Lung (tissue), 12 donors: ENCODE data around the gene COL15A1. TPM values are rescaled to one million over a fixed set of nuclear protein-coding genes. Genes with fewer than 3 reads are reported as not detected.
A peak's percentile ranks its signal among the peaks of the same experiment; 100 is the strongest.

Experiments used
- ATAC-seq: fragments of 200-7000 bp; cut with Tn5 transposase; one replicate; pipeline ENCODE4 v1.9.1; 2020; ENCODE audit warnings: moderate number of reproducible peaks; ENCODE audit not compliant: insufficient read depth, low FRiP score
- DNase-seq, 3 donors: peaks; one replicate each; pipeline ENCODE4 v3.0.0-alpha.2; 2013 to 2017
- H3K27ac ChIP-seq, 2 donors: one replicate each; pipeline ENCODE4 v1.5.1; 2013; ENCODE audit warnings: mild to moderate bottlenecking in 2 of 2, moderate library complexity in 2 of 2, control low read depth in 1 of 2, inconsistent platforms in 1 of 2, low read depth in 1 of 2, low read length in 1 of 2
- H3K27me3 ChIP-seq, 3 donors: one replicate each; pipeline ENCODE4 v1.5.1; 2013; ENCODE audit warnings: low read length in 2 of 3; ENCODE audit not compliant: control insufficient read depth in 3 of 3, insufficient read depth in 3 of 3
- H3K36me3 ChIP-seq, 4 donors: one replicate each; pipeline ENCODE4 v1.5.1; 2013; ENCODE audit warnings: low read length in 4 of 4, mild to moderate bottlenecking in 1 of 4, moderate library complexity in 1 of 4; ENCODE audit not compliant: control insufficient read depth in 4 of 4, insufficient read depth in 4 of 4
- H3K4me1 ChIP-seq, 5 donors: one replicate each; pipeline ENCODE4 v1.5.1; 2013; ENCODE audit warnings: low read length in 5 of 5, mild to moderate bottlenecking in 2 of 5, moderate library complexity in 1 of 5; ENCODE audit not compliant: control insufficient read depth in 5 of 5, insufficient read depth in 5 of 5
- H3K4me3 ChIP-seq: one replicate; pipeline ENCODE4 v1.5.1; 2013; ENCODE audit warnings: mild to moderate bottlenecking, control low read depth, moderate library complexity
- H3K9ac ChIP-seq, 2 donors: one replicate each; pipeline ENCODE4 v1.5.1; 2013; ENCODE audit warnings: low read length in 2 of 2, control low read depth in 1 of 2; ENCODE audit not compliant: insufficient read depth in 1 of 2
- H3K9me3 ChIP-seq, 4 donors: one replicate each; pipeline ENCODE4 v1.5.1; 2013; ENCODE audit warnings: low read length in 3 of 4, mild to moderate bottlenecking in 1 of 4, moderate library complexity in 1 of 4; ENCODE audit not compliant: control insufficient read depth in 4 of 4, insufficient read depth in 3 of 4
- WGBS, 2 donors: extraction: QIAGEN DNeasy Blood & Tissue Kit; methylation state at CpG; one replicate each; pipeline ENCODE4 v1.1.7; 2013; 5-methylcytosine and 5-hydroxymethylcytosine counted together
- polyA plus RNA-seq, 2 donors: library from polyadenylated mRNA; stranded (reverse); fragments of 200-250 nt; gene quantifications; one replicate each; pipeline ENCODE4 v1.2.1, GENCODE V29; 2013
- total RNA-seq, 2 donors: library from RNA; depleted of rRNA in 1 of 2; stranded (reverse); fragments of >200 nt in 1 of 2; gene quantifications; one replicate each; pipeline ENCODE4 v1.2.1, GENCODE V29; 2014 to 2021
- TF ChIP-seq, protein P1 (sequence below): IDR thresholded peaks from 2 replicates; pipeline ENCODE4 v1.5.1; 2012; ENCODE audit warnings: mild to moderate bottlenecking; ENCODE audit errors: control extremely low read depth, extremely low read depth
- donor health status: control.
- donor health status: control.
- donor health status: Bipolar disorder and iron deficiency.
- donor health status: healthy.
- donor health status: DM: yes; HTN: yes; CAD: no.

Gene COL15A1
- total and polyA plus RNA-seq, 4 donors: 2.9 to 40.5 (median 8.5) TPM

DNA sequence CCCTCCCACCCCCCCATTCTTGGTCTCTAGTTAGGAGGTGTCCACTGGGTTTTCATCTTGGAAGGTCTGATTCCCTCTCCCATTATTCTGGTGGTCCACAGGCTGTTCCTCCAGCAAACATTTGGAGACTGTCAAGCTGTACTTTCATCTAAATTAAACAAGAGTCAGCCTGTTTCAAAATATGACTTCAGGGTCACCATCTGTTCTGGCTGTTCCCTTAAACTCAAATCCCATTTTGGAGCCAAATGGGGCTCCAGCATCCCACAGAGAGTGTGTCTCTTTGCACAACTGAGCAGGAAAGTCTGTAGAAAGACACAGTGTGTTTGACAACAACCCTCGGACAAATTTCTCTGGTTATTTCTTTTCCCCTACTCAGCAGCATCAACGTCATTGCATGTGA lies 20.5 kb downstream of the COL15A1 start:
- Histone ChIP-seq H3K27ac (no peak overlapping the region), H3K4me1 (peaks cover 0 to 7% (median 4%) of the 10 kb centered on the region in 5 donors), H3K36me3 (no peaks in the 10 kb centered on the region), H3K4me3 (no peak overlapping the region), H3K27me3 (no peaks in the 10 kb centered on the region), H3K9me3 (peaks cover 0 to 2% (median 0%) of the 10 kb centered on the region in 4 donors), H3K9ac (no peak overlapping the region)
- DNase-seq (peak in 2 of 3 donors; percentile 81 to 89), ATAC-seq (no peak)
- WGBS, 2 donors: 77 to 90% methylated on average over 2 of the region's 2 CpGs
- TF ChIP-seq, protein P1, sequence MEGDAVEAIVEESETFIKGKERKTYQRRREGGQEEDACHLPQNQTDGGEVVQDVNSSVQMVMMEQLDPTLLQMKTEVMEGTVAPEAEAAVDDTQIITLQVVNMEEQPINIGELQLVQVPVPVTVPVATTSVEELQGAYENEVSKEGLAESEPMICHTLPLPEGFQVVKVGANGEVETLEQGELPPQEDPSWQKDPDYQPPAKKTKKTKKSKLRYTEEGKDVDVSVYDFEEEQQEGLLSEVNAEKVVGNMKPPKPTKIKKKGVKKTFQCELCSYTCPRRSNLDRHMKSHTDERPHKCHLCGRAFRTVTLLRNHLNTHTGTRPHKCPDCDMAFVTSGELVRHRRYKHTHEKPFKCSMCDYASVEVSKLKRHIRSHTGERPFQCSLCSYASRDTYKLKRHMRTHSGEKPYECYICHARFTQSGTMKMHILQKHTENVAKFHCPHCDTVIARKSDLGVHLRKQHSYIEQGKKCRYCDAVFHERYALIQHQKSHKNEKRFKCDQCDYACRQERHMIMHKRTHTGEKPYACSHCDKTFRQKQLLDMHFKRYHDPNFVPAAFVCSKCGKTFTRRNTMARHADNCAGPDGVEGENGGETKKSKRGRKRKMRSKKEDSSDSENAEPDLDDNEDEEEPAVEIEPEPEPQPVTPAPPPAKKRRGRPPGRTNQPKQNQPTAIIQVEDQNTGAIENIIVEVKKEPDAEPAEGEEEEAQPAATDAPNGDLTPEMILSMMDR: no peak

GRCh38 chr9:98964911-98965336 lies 21.2 kb downstream of the COL15A1 start:
- 85% methylated on average over 7 of the region's 7 CpGs for WGBS, 2 donors
- H3K4me1 ChIP-seq: peaks cover 0 to 7% (median 4%) of the 10 kb centered on the region in 5 donors
- H3K9me3 ChIP-seq: no peaks in the 10 kb centered on the region
- no peaks in the 10 kb centered on the region for H3K27me3 ChIP-seq
- H3K9ac ChIP-seq: no peak overlapping the region
- H3K4me3 ChIP-seq: no peak overlapping the region
- peak overlapping the region in 1 of 2 donors; percentile 9 for H3K27ac ChIP-seq
- H3K36me3 ChIP-seq: no peaks in the 10 kb centered on the region
- TF ChIP-seq, protein P1: no peak
- ATAC-seq (no peak), DNase-seq (no peak)

DNA sequence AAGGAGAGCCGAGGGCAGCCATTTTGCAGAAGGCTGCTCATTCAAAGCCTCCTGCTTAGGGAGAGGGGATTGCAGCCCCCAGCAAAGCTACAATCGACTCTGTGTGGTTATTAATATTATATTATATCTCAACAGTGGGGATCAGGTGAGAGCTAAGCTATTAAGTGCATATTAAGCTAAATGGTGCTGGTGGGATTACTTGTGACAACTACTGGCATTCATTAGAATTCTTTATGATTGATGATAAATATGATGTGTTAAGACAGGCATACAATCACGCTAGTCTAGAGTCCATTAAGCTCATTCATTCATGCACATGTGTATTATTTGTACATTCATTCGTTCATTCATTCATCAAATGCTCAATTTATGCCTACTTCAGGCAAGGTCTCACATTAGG lies 23.0 kb downstream of the COL15A1 start:
- WGBS, 2 donors: 90 to 92% methylated on average over 4 of the region's 4 CpGs
- DNase-seq: no peak

More for the DNA sequence above, 23.0 kb downstream of the COL15A1 start:
- Histone ChIP-seq H3K4me1 (peaks cover 0 to 5% (median 4%) of the 10 kb centered on the region in 5 donors), H3K27ac (no peak overlapping the region), H3K36me3 (no peaks in the 10 kb centered on the region), H3K4me3 (no peak overlapping the region), H3K27me3 (no peaks in the 10 kb centered on the region), H3K9ac (no peak overlapping the region), H3K9me3 (no peaks in the 10 kb centered on the region)
- TF ChIP-seq, protein P1: no peak
- no peak for ATAC-seq
